Astrocyte of the cerebellum (primary cell): ENCODE data around the gene NHP2.

ENCODE experiments used
- DNase-seq: peaks from one replicate; pipeline ENCODE4 v3.0.0-alpha.2; 2011; ENCODE audit warnings: low read depth
- H3K4me3 ChIP-seq: 2 replicates; pipeline ENCODE4 v1.5.1; 2011; ENCODE audit warnings: mild to moderate bottlenecking, low read depth, low read length, moderate library complexity
- in situ Hi-C: cut with HindIII; loops from 2 replicates; pipeline ENCODE4 v1.10.0; 2017; ENCODE audit warnings: low sequenced_read_pairs
- TF ChIP-seq, protein P1 (sequence below): IDR thresholded peaks from 2 replicates; pipeline ENCODE4 v1.5.1; 2012; ENCODE audit warnings: low read length, low read depth, moderate library complexity, mild to moderate bottlenecking; ENCODE audit errors: missing control alignments

The NHP2 gene

GRCh38 chr5:178115814-178116142 lies 37.9 kb downstream of the NHP2 start:
- TF ChIP-seq, protein P1, sequence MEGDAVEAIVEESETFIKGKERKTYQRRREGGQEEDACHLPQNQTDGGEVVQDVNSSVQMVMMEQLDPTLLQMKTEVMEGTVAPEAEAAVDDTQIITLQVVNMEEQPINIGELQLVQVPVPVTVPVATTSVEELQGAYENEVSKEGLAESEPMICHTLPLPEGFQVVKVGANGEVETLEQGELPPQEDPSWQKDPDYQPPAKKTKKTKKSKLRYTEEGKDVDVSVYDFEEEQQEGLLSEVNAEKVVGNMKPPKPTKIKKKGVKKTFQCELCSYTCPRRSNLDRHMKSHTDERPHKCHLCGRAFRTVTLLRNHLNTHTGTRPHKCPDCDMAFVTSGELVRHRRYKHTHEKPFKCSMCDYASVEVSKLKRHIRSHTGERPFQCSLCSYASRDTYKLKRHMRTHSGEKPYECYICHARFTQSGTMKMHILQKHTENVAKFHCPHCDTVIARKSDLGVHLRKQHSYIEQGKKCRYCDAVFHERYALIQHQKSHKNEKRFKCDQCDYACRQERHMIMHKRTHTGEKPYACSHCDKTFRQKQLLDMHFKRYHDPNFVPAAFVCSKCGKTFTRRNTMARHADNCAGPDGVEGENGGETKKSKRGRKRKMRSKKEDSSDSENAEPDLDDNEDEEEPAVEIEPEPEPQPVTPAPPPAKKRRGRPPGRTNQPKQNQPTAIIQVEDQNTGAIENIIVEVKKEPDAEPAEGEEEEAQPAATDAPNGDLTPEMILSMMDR, result no peak
- DNase-seq, result no peak
- no peak overlapping the region for H3K4me3 ChIP-seq
- in situ Hi-C loops, result no loop called here

DNA sequence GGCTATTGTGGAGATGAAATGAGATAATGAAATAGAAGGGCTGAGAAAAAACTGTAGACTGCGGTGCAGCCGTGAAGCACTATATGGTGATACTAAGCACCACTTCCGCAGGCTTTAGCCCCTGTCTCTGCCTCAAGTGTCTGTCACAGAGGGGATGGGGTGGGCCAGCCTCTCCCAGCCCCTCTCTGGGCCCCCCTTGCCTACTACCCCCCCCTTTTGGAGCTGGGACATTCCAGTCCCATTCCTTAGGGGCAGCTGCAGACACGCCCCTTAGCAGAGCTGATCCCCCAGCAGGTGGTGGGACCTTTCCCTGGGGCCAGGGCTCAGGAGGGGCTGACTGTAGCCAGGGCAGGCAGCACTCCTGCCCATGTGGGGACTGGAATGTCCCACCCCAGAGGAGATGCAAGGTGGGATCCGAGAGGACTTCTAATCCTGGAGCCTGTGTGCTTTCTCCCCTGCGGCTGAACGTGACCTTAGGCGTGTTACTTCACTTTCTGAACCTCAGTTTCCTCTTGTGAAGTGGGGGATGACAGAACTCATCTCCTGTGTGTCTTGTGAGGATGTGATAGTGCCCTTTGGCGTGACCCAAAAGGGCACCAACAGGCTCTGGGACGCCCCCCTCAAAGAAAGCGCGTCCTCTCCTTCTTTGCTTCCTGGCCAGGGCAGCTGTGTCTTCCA lies 38.4 kb downstream of the NHP2 start:
- TF ChIP-seq, protein P1, result no peak
- DNase-seq, result no peak
- no peak overlapping the region for H3K4me3 ChIP-seq
- in situ Hi-C loops, result no loop called here

- DNase-seq, result no peak
- in situ Hi-C loops, result no loop called here
- H3K4me3 ChIP-seq, result peak overlapping the region; percentile 34
- TF ChIP-seq, protein P1, result no peak
Measured at GRCh38 chr5:178114325-178115135, 39.2 kb downstream of the NHP2 start.

- TF ChIP-seq, protein P1, result no peak
- in situ Hi-C loops, result no loop called here
- no peak for DNase-seq
- H3K4me3 ChIP-seq, result peak overlapping the region; percentile 34
Measured at GRCh38 chr5:178113841-178114324, 39.8 kb downstream of the NHP2 start.

- in situ Hi-C loops, result no loop called here
- TF ChIP-seq, protein P1, result no peak
- DNase-seq, result no peak
- H3K4me3 ChIP-seq, result peak within 1 kb of the TSS; percentile 34
Measured at GRCh38 chr5:178113141-178113787, 40.4 kb downstream of the NHP2 start, which contains the start of gene N4BP3. N4BP3 (plus strand) TSS chr5:178113532; CDS start chr5:178119584, 6,052 bp downstream.

GRCh38 chr5:178112545-178112944 lies 41.1 kb downstream of the NHP2 start:
- in situ Hi-C loops, result no loop called here
- H3K4me3 ChIP-seq, result no peak overlapping the region

More at GRCh38 chr5:178112545-178112944, 41.1 kb downstream of the NHP2 start:
- TF ChIP-seq, protein P1, result no peak
- DNase-seq, result no peak
